Neural cell (in vitro differentiated cells): Measurements from ENCODE around the gene LSM6.

ENCODE experiments used
- EZH2 ChIP-seq: fragments of 200-600, 300-800 bp; shearing (Covaris generic), sonication (generic); IDR thresholded peaks from 2 replicates; pipeline ENCODE4 v1.6.1; 2014; ENCODE audit warnings: antibody characterized with exemption, low read length, borderline replicate concordance, mild to moderate bottlenecking; ENCODE audit not compliant: insufficient read depth, poor library complexity, severe bottlenecking
- TAF1 ChIP-seq: IDR thresholded peaks from 2 replicates; pipeline ENCODE4 v1.6.1; 2012; ENCODE audit warnings: low read depth
- TF ChIP-seq, protein P1 (sequence below): IDR thresholded peaks from 2 replicates; pipeline ENCODE4 v1.6.1; 2012; ENCODE audit warnings: borderline replicate concordance

DNA sequence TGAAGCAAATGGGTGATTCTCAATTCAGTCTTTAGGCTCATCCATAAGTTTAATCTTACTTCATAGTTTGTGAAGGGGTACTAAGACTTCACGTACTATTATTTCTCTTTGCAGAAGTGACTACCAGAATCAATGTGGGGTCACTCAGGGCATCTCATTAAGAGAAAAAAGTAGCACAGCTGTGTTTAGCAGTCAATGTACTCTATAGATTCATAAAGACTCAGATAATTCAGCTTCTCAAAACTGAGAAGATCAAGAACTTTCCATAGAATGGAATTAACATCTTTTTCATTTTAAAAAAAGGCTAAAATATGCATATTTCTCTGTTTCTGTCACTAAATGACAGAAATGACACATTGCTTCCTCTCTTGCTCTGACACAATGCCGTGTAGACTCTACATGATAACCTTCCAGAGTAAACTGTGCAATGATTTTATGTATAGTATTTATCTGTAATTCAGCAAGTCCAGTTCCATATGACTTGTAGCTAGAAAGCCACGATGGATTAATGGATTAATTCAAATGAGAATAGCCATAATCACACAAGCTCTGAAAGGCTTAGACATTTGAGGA, 20.3 kb upstream of the LSM6 start:
- TF ChIP-seq TAF1 (no peak), EZH2 (no peak)
- TF ChIP-seq, protein P1, sequence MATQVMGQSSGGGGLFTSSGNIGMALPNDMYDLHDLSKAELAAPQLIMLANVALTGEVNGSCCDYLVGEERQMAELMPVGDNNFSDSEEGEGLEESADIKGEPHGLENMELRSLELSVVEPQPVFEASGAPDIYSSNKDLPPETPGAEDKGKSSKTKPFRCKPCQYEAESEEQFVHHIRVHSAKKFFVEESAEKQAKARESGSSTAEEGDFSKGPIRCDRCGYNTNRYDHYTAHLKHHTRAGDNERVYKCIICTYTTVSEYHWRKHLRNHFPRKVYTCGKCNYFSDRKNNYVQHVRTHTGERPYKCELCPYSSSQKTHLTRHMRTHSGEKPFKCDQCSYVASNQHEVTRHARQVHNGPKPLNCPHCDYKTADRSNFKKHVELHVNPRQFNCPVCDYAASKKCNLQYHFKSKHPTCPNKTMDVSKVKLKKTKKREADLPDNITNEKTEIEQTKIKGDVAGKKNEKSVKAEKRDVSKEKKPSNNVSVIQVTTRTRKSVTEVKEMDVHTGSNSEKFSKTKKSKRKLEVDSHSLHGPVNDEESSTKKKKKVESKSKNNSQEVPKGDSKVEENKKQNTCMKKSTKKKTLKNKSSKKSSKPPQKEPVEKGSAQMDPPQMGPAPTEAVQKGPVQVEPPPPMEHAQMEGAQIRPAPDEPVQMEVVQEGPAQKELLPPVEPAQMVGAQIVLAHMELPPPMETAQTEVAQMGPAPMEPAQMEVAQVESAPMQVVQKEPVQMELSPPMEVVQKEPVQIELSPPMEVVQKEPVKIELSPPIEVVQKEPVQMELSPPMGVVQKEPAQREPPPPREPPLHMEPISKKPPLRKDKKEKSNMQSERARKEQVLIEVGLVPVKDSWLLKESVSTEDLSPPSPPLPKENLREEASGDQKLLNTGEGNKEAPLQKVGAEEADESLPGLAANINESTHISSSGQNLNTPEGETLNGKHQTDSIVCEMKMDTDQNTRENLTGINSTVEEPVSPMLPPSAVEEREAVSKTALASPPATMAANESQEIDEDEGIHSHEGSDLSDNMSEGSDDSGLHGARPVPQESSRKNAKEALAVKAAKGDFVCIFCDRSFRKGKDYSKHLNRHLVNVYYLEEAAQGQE: no peak
